GM12891 (cell line): ENCODE measurements around the gene SIRPA.

Source experiments
- PAX5 ChIP-seq: IDR thresholded peaks from 2 replicates; pipeline ENCODE4 v1.6.1; 2011; ENCODE audit warnings: low read length, moderate library complexity, mild to moderate bottlenecking; ENCODE audit not compliant: insufficient read depth, severe bottlenecking
- POLR2A ChIP-seq: IDR thresholded peaks from 2 replicates; pipeline ENCODE4 v1.6.1; 2011; ENCODE audit warnings: low read depth, low read length, control low read depth
- POLR2AphosphoS5 ChIP-seq: IDR thresholded peaks from 2 replicates; pipeline ENCODE4 v1.6.1; 2011; ENCODE audit warnings: low read depth, low read length, control low read depth
- SPI1 ChIP-seq: IDR thresholded peaks from 2 replicates; pipeline ENCODE4 v1.6.1; 2011; ENCODE audit warnings: low read depth, low read length, control low read depth
- TAF1 ChIP-seq: IDR thresholded peaks from 2 replicates; pipeline ENCODE4 v1.6.1; 2011; ENCODE audit warnings: low read depth, low read length, control low read depth

DNA sequence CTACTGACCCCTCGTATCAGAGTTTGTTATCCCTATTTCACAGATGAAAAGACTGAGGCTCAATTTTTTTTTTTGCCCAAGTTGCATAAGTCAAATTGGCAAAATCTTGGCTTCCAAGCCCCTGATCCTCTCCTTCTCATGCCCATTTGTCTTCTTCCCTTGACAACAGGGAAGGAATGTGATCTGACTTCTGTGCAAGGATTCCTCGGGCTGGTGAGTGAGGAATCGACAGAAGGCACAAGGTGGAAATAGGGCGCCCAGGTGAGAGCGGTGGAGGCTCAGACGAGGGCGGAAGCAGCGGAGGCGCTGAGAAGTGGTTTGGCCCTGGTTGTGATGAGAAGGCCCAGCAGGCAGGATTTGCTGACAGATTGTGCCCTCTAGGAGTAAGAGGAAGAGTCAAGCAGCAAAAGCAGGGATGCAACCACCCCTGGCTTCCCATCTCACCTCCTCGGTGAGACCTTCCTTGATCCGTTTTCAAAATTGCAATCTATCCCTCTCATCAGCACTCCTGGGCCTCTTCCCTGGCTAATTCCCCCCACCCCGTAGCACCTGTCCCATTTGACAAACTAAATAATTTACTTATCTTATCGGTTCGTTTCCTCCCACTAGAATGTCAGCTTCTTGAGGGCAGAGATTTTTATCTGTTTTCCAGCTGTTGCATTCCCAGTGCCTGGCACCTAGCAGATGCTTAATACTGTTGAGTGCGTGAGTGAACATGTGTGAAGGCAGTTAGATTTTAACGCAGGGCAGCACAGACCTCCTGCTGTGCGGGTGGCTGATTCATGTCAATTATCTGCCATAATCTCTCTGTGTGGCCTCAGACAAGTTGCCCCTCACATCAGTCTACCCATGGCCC lies 3.7 kb upstream of the SIRPA start:
- TF ChIP-seq SPI1: no peak
- no peak for TF ChIP-seq TAF1
- no peak for TF ChIP-seq POLR2A
- TF ChIP-seq PAX5: no peak
- TF ChIP-seq POLR2AphosphoS5: no peak
